ENCODE measurements around the gene EXOC4.

Gene EXOC4

GRCh38 chr7:133549633-133550032 is 296.8 kb downstream of the EXOC4 start:
- H3K36me3 ChIP-seq (replicated peaks in 1 of 2; ENCODE audit: control insufficient read depth in 2 of 2, insufficient read depth in 2 of 2, low read length in 2 of 2): no peaks in the 10 kb centered on the region
- H2BK12ac ChIP-seq (ENCODE audit: low read length): no peak overlapping the region
- no peak overlapping the region for H2BK120ac ChIP-seq (ENCODE audit: low read depth, low read length)
- H3K27ac ChIP-seq (replicated peaks; ENCODE audit: low read length): no peak overlapping the region
- no peak overlapping the region for H3K14ac ChIP-seq (ENCODE audit: low read length)
- H3K18ac ChIP-seq (ENCODE audit: low read length): no peak overlapping the region
- H3K23ac ChIP-seq (ENCODE audit: low read depth, low read length, poor library complexity): no peak overlapping the region
- no peak overlapping the region for H2BK5ac ChIP-seq (ENCODE audit: low read length)
- H4K91ac ChIP-seq (ENCODE audit: low read depth, low read length, poor library complexity): no peak overlapping the region
- no peak overlapping the region for H3K9ac ChIP-seq (ENCODE audit: low read depth, low read length, poor library complexity)
- DNase-seq (ENCODE audit: low spot score): no peak
- no peaks in the 10 kb centered on the region for H3K79me1 ChIP-seq (ENCODE audit: low read depth, low read length)
- no peak overlapping the region for H4K8ac ChIP-seq (ENCODE audit: low read depth, low read length)
- H3K4me2 ChIP-seq (ENCODE audit: insufficient read depth, low read length, poor library complexity, severe bottlenecking): no peak overlapping the region
- H3K4me3 ChIP-seq (ENCODE audit: low read length in 2 of 2): no peak overlapping the region
- H2AFZ ChIP-seq (ENCODE audit: low read length): no peak overlapping the region
- WGBS, 2 donors (ENCODE audit: extremely low coverage in 2 of 2, insufficient read length in 2 of 2, insufficient replicate concordance in 1 of 2): no CpG with 5 or more reads among the region's 1 CpG
- no peak overlapping the region for H2BK15ac ChIP-seq (ENCODE audit: low read length)
- H3K9me3 ChIP-seq (replicated peaks in 1 of 2; ENCODE audit: control insufficient read depth in 2 of 2, insufficient read depth in 1 of 2, low read depth in 1 of 2, low read length in 2 of 2): no peaks in the 10 kb centered on the region
- H3K4me1 ChIP-seq (ENCODE audit: control insufficient read depth in 2 of 2, insufficient read depth in 1 of 2, low read depth in 1 of 2, low read length in 2 of 2): no peaks in the 10 kb centered on the region
- H3K4ac ChIP-seq (ENCODE audit: low read length): no peak overlapping the region
- no peak overlapping the region for H2AK5ac ChIP-seq (ENCODE audit: low read depth, low read length)
- no peaks in the 10 kb centered on the region for H3K27me3 ChIP-seq (ENCODE audit: control insufficient read depth in 3 of 3, insufficient read depth in 3 of 3, low read depth in 1 of 3, low read length in 3 of 3)

GRCh38 chr7:133550145-133550544 is 297.3 kb downstream of the EXOC4 start:
- no peak for DNase-seq (ENCODE audit: low spot score)
- H3K36me3 ChIP-seq (replicated peaks in 1 of 2; ENCODE audit: control insufficient read depth in 2 of 2, insufficient read depth in 2 of 2, low read length in 2 of 2): no peaks in the 10 kb centered on the region
- WGBS, 2 donors (ENCODE audit: extremely low coverage in 2 of 2, insufficient read length in 2 of 2, insufficient replicate concordance in 1 of 2): no CpG with 5 or more reads among the region's 3 CpGs

GRCh38 chr7:133550811-133551210 is 297.9 kb downstream of the EXOC4 start:
- no peak overlapping the region for H2AFZ ChIP-seq (ENCODE audit: low read length)
- DNase-seq (ENCODE audit: low spot score): no peak
- H3K4me3 ChIP-seq (ENCODE audit: low read length in 2 of 2): no peak overlapping the region
- H3K27ac ChIP-seq (replicated peaks; ENCODE audit: low read length): no peak overlapping the region
- WGBS, 2 donors (ENCODE audit: extremely low coverage in 2 of 2, insufficient read length in 2 of 2, insufficient replicate concordance in 1 of 2): no CpG with 5 or more reads among the region's 4 CpGs
- no peaks in the 10 kb centered on the region for H3K79me1 ChIP-seq (ENCODE audit: low read depth, low read length)
- H3K23ac ChIP-seq (ENCODE audit: low read depth, low read length, poor library complexity): no peak overlapping the region
- H3K14ac ChIP-seq (ENCODE audit: low read length): no peak overlapping the region
- H2BK15ac ChIP-seq (ENCODE audit: low read length): no peak overlapping the region
- no peak overlapping the region for H2BK120ac ChIP-seq (ENCODE audit: low read depth, low read length)
- H3K4ac ChIP-seq (ENCODE audit: low read length): no peak overlapping the region
- no peak overlapping the region for H4K8ac ChIP-seq (ENCODE audit: low read depth, low read length)
- no peak overlapping the region for H3K18ac ChIP-seq (ENCODE audit: low read length)
- H3K9me3 ChIP-seq (replicated peaks in 1 of 2; ENCODE audit: control insufficient read depth in 2 of 2, insufficient read depth in 1 of 2, low read depth in 1 of 2, low read length in 2 of 2): no peaks in the 10 kb centered on the region
- H3K4me2 ChIP-seq (ENCODE audit: insufficient read depth, low read length, poor library complexity, severe bottlenecking): no peak overlapping the region
- no peaks in the 10 kb centered on the region for H3K4me1 ChIP-seq (ENCODE audit: control insufficient read depth in 2 of 2, insufficient read depth in 1 of 2, low read depth in 1 of 2, low read length in 2 of 2)
- H3K9ac ChIP-seq (ENCODE audit: low read depth, low read length, poor library complexity): no peak overlapping the region
- H2AK5ac ChIP-seq (ENCODE audit: low read depth, low read length): no peak overlapping the region
- no peaks in the 10 kb centered on the region for H3K27me3 ChIP-seq (ENCODE audit: control insufficient read depth in 3 of 3, insufficient read depth in 3 of 3, low read depth in 1 of 3, low read length in 3 of 3)
- H4K91ac ChIP-seq (ENCODE audit: low read depth, low read length, poor library complexity): no peak overlapping the region
- H2BK5ac ChIP-seq (ENCODE audit: low read length): no peak overlapping the region
- no peak overlapping the region for H2BK12ac ChIP-seq (ENCODE audit: low read length)
- H3K36me3 ChIP-seq (replicated peaks in 1 of 2; ENCODE audit: control insufficient read depth in 2 of 2, insufficient read depth in 2 of 2, low read length in 2 of 2): no peaks in the 10 kb centered on the region

More at GRCh38 chr7:133550145-133550544, 297.3 kb downstream of the EXOC4 start:
- Histone ChIP-seq H3K27ac (replicated peaks; ENCODE audit: low read length) (no peak overlapping the region), H3K27me3 (ENCODE audit: control insufficient read depth in 3 of 3, insufficient read depth in 3 of 3, low read depth in 1 of 3, low read length in 3 of 3) (no peaks in the 10 kb centered on the region), H3K9ac (ENCODE audit: low read depth, low read length, poor library complexity) (no peak overlapping the region), H2BK12ac (ENCODE audit: low read length) (no peak overlapping the region), H4K91ac (ENCODE audit: low read depth, low read length, poor library complexity) (no peak overlapping the region), H2BK5ac (ENCODE audit: low read length) (no peak overlapping the region), H3K18ac (ENCODE audit: low read length) (no peak overlapping the region), H4K8ac (ENCODE audit: low read depth, low read length) (no peak overlapping the region), H3K4ac (ENCODE audit: low read length) (no peak overlapping the region), H2BK120ac (ENCODE audit: low read depth, low read length) (no peak overlapping the region), H3K14ac (ENCODE audit: low read length) (no peak overlapping the region), H3K4me1 (ENCODE audit: control insufficient read depth in 2 of 2, insufficient read depth in 1 of 2, low read depth in 1 of 2, low read length in 2 of 2) (no peaks in the 10 kb centered on the region), H3K4me2 (ENCODE audit: insufficient read depth, low read length, poor library complexity, severe bottlenecking) (no peak overlapping the region), H3K4me3 (ENCODE audit: low read length in 2 of 2) (no peak overlapping the region), H2BK15ac (ENCODE audit: low read length) (no peak overlapping the region), H3K23ac (ENCODE audit: low read depth, low read length, poor library complexity) (no peak overlapping the region), H3K9me3 (replicated peaks in 1 of 2; ENCODE audit: control insufficient read depth in 2 of 2, insufficient read depth in 1 of 2, low read depth in 1 of 2, low read length in 2 of 2) (no peaks in the 10 kb centered on the region), H3K79me1 (ENCODE audit: low read depth, low read length) (no peaks in the 10 kb centered on the region), H2AFZ (ENCODE audit: low read length) (no peak overlapping the region), H2AK5ac (ENCODE audit: low read depth, low read length) (no peak overlapping the region)

- H3K4ac ChIP-seq (ENCODE audit: low read length): no peak overlapping the region
- no peaks in the 10 kb centered on the region for H3K27me3 ChIP-seq (ENCODE audit: control insufficient read depth in 3 of 3, insufficient read depth in 3 of 3, low read depth in 1 of 3, low read length in 3 of 3)
- no peak overlapping the region for H3K4me3 ChIP-seq (ENCODE audit: low read length in 2 of 2)
- H2BK120ac ChIP-seq (ENCODE audit: low read depth, low read length): no peak overlapping the region
- H4K8ac ChIP-seq (ENCODE audit: low read depth, low read length): no peak overlapping the region
- H3K4me2 ChIP-seq (ENCODE audit: insufficient read depth, low read length, poor library complexity, severe bottlenecking): no peak overlapping the region
- no peak overlapping the region for H2BK12ac ChIP-seq (ENCODE audit: low read length)
- H3K36me3 ChIP-seq (replicated peaks in 1 of 2; ENCODE audit: control insufficient read depth in 2 of 2, insufficient read depth in 2 of 2, low read length in 2 of 2): no peaks in the 10 kb centered on the region
- H4K91ac ChIP-seq (ENCODE audit: low read depth, low read length, poor library complexity): no peak overlapping the region
- H3K4me1 ChIP-seq (ENCODE audit: control insufficient read depth in 2 of 2, insufficient read depth in 1 of 2, low read depth in 1 of 2, low read length in 2 of 2): no peaks in the 10 kb centered on the region
- no peak overlapping the region for H3K23ac ChIP-seq (ENCODE audit: low read depth, low read length, poor library complexity)
- no peak overlapping the region for H3K18ac ChIP-seq (ENCODE audit: low read length)
- H2AK5ac ChIP-seq (ENCODE audit: low read depth, low read length): no peak overlapping the region
- no peak overlapping the region for H3K27ac ChIP-seq (replicated peaks; ENCODE audit: low read length)
- no peak overlapping the region for H2BK5ac ChIP-seq (ENCODE audit: low read length)
- WGBS, 2 donors (ENCODE audit: extremely low coverage in 2 of 2, insufficient read length in 2 of 2, insufficient replicate concordance in 1 of 2): no CpG with 5 or more reads among the region's 4 CpGs
- H2BK15ac ChIP-seq (ENCODE audit: low read length): no peak overlapping the region
- H3K9me3 ChIP-seq (replicated peaks in 1 of 2; ENCODE audit: control insufficient read depth in 2 of 2, insufficient read depth in 1 of 2, low read depth in 1 of 2, low read length in 2 of 2): no peaks in the 10 kb centered on the region
- no peak overlapping the region for H3K9ac ChIP-seq (ENCODE audit: low read depth, low read length, poor library complexity)
- no peak for DNase-seq (ENCODE audit: low spot score)
- no peak overlapping the region for H2AFZ ChIP-seq (ENCODE audit: low read length)
- no peaks in the 10 kb centered on the region for H3K79me1 ChIP-seq (ENCODE audit: low read depth, low read length)
- H3K14ac ChIP-seq (ENCODE audit: low read length): no peak overlapping the region
Observed at GRCh38 chr7:133551466-133551865, 298.6 kb downstream of the EXOC4 start.
